ENCODE data around the gene AFAP1.

AFAP1 gene

GRCh38 chr4:7753931-7754465 lies 185.7 kb downstream of the AFAP1 start:
- DNase-seq (no peak), ATAC-seq (no peak)

DNA sequence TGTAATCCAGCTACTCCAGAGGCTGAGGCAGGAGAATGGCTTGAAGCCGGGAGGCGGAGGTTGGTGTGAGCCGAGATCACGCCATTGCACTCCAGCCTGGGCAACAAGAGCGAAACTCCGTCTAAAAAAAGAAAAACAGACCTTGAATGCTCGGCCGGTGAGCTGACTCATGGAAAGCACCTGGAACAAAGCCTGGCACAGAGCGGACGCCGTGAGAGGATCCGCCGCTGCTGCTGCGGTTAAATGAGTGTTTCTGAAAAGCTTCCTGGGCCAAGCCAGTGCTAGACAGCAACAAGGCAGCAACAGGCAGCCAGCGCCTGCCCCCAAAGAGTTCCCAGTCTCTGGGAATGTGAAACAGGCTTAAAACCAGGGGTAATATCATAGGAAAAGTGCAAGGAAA lies 186.4 kb downstream of the AFAP1 start:
- DNase-seq (no peak), ATAC-seq (no peak)

DNA sequence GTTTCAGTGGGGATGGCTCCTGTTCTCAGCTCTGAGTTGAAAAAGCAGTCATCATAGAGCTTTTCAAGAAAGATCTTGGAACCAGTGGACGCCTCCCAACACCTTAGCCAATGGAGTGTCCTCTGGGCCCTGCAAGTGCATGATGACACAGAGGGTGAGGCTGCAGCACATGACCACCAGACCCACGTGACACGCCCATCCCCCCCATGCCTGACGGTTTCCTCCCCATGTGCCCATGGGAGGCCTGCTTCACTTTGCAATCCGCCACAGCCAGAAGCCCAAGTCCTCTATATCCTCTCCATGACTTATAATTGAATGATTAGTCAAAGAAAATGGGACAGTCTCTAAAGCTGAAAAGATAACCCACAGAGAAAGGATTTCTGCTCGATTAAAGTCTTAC lies 187.0 kb downstream of the AFAP1 start:
- ATAC-seq (no peak), DNase-seq (no peak)

DNA sequence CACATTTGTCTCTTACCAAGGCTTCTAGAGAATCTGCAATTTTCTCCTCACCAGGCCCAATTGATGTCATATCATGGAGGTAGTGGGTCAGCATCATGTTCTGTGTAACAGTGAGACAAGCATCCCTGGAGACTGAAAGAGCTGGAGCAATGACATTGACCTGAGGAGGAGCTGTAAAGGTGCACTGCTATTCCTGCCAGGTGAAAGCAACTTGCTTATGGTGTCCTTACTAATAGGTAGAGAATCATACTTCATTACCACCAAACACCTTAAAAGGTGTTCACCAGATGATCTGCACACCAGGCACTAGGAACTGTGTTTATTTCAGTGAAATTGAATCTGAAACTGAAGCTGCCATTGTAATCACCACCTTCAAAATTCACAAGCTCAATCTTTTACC lies 188.7 kb downstream of the AFAP1 start:
- DNase-seq, result no peak
- no peak for ATAC-seq

DNA sequence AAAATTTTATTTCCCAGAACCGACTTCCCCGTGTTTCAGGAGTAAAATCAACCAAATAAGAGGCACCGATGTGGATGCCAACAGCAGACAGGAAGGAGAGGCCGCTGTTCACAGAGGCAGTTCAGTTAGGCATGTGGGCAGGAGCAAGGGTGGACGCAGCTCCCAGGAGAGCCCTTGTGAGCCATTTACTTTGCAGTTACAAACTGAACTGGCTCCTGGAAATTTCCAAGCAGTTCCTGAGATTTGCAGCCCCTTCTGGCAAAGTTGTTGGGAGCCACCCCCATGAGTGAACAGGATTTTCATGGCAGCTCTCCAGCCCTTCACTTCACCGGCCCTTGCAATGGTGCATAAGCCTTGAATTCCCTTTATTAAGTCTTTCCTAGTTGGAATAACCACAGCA lies 189.1 kb downstream of the AFAP1 start:
- no peak for DNase-seq
- no peak for ATAC-seq

- ATAC-seq, result no peak
These were observed 192.1 kb downstream of the AFAP1 start for GRCh38 chr4:7747566-7747965.

DNA sequence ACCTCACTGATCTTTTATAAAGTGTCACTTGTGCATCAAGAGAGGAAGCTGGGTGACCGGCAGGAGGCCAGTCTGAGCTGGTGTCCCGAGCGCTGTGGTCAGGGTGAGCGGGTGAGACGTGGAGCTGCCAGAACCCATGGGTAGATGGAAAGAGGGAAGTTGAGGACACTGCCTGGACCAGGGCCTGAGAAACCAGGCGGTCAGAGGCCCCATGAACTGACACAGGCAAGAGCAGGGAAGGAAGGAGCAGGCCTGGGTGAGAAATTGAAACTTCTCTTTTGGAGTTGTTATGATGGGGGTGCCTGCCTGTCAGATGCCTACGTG lies 192.6 kb downstream of the AFAP1 start:
- no peak for DNase-seq
- ATAC-seq, result no peak

More at GRCh38 chr4:7747566-7747965, 192.1 kb downstream of the AFAP1 start:
- no peak for DNase-seq

GRCh38 chr4:7746351-7747061 lies 193.2 kb downstream of the AFAP1 start:
- no peak for DNase-seq
- no peak for ATAC-seq

DNA sequence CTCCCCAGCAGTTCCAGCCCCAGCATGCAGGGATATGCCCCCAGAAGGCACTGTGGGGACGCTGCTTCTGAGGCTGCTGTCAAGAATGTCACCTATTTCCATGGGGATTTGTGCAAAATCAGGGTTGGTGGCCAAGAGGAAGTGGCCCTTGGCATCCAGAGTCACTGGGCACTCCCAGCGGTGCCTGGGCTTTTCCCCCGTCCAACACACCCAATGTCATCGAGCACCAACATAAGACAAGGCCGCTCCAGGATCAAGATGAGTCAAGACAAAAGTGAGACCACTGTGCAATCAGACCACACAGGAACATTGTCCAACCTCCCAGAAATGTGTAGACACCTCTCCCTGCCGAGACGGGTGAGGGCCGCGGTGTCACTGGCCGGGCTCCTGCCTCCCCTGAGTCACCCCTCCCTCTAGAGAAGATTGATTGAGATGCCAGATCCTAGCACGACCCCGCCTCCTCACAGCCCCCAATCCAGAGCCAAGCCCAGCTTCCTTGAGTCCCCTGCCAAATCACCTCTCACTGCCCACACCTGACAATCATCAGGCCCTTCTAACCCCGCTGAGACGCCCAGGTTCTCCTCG lies 194.3 kb downstream of the AFAP1 start:
- no peak for DNase-seq

GRCh38 chr4:7744142-7744804 lies 195.4 kb downstream of the AFAP1 start:
- ATAC-seq (no peak), DNase-seq (no peak)

More for the DNA sequence above, 194.3 kb downstream of the AFAP1 start:
- ATAC-seq, result no peak

GRCh38 chr4:7742807-7743280 lies 196.8 kb downstream of the AFAP1 start:
- ATAC-seq, result no peak
- no peak for DNase-seq

GRCh38 chr4:7741946-7742806 lies 197.5 kb downstream of the AFAP1 start:
- DNase-seq, result no peak
- ATAC-seq, result no peak

DNA sequence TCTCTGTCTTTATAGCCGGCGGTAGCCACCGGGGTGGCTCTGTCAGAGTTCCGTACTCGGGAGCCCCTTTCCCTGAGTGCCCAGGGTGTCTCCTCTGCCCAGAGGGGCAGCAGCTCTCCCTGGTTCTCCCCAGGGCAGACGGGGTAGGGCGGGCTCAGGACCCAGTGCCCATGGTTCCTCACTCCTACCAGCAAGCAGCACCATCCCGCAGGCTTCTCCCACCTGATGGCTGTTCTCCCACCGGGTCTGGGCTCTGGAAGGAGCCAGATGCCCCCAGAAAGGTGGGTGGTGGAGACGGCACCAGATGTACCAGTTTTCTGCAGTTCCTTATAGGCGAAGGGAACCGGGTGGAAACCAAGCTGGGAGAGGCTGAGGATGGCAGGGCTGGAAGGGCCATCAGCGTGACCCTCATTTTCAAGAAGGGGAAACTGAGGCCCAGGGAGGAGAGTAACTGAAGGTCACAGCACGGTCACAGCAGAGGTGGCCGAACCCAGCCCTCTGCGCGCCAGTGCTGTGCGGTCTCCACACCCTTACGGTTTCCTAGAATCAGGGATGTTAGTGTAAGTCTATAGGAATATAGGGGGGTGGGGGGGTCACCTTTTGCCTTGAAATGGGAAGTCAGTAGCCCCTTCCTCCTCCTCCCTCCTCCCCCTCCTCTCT lies 198.7 kb downstream of the AFAP1 start:
- no peak for ATAC-seq

DNA sequence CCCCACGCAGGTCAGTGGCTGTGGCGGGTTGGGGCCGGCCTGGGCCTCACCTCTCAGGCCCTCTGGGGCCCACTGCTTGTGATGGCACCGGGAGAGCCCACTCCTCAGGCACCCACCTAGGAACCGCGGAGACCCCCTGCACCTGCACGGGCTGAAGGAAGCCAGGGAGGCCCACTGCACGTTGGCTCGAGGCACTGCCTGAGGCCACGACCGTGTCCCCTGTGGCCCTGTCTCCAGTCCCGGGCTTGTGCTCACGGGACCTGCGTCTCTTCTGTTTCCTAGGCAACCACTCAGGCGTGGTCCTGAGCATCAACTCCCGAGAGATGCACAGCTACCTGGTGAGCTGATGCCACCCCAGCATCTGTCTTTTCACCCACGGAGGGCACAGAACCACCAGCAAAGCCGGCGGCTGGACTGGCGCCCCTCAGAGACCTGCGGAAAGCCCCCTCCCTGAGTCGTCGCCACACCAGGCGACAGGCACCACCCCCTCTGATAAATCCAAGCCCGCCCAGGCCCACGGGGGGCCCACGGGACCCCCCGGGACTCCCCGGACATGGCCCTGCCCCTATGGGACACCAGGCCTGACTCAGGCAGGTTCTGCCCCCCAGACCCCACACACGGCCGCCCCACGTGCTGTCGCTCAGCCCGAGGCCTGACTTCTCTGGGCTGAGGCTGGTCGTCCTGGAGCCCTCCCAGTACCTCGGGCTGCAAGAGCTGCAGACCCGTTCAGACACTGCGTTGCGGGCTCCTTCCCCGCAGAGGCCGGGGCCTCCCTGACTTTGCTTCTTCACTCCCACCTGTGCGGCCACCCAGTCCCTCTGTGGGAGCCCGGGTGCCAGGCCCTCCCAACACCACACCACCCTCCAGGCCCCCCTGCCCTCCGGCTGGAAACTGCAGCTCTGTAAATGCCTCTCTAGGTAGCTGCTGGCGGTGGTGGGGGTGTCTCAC lies 199.5 kb downstream of the AFAP1 start:
- no peak for DNase-seq
- no peak for ATAC-seq

More for the DNA sequence above, 198.7 kb downstream of the AFAP1 start:
- DNase-seq, result no peak

DNA sequence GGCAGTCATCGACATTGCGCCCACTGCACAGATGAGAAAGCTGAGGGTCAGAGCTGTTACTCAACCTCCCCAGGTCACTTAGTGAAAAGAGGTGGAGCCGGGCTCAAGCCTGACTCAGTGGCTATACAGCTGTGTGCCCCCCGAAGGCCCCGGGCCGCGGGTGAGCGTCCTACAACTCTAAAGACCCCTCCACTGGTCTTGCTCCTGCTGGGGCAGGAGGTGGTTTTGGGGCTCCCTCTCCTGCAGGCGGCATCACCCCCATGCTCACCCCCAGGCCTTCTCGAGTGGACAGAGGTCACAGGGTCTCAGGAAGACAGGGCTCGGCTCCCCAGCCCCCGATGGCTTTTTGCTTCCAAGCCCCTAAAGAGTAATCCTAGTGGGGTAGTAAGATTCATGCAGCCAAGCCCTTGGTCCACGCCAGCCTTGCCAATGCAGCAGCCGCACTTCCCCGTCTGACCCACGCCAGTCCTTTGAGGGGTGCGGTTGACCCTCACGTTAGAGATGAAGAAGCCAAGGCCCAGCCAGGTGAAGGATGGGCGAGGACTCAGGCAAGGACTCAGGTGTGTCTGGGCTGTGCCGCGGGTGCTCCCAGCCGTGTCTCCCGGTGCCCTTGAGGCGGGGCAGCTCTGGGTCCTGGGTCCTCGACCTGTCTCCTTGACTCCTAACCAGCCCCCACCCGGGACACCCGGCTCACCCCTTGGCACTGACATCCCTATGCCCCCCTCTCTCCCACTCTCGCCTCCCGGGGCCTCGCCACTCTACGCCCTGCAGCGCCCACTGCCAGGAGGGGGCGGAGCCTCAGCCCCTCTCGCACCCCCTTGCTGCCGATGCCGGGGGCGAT lies 200.4 kb downstream of the AFAP1 start:
- no peak for ATAC-seq
- no peak for DNase-seq

DNA sequence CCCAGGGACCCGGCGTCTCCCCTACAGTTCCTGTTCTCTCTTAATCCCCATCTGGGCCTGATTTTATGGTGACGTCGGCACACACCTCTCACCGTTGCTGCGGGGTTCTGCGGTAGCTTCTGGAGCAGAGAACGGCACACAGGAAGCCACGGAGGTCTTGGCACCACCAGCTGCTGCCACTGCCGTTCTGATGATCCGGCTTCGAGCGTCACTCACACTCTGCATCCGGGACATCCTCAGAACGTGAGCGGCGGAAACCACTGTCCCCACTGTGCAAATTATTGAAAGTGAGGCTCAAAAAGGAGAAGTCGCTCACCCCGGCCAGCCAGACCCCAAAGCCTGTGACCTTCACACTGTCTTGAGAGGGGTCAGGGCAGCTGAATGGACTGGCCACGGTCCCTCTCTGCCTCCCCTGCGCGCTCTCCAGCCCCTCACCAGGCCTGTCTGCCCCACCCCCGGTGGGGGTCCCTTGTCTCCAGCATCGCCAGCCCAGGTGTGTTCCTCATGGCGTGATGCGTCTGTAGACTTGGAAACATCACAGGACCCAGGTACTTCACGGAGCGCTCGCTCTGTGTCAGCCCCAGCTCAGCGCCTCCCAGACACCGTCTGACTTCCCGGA lies 201.1 kb downstream of the AFAP1 start:
- ATAC-seq, result no peak
- DNase-seq, result no peak

DNA sequence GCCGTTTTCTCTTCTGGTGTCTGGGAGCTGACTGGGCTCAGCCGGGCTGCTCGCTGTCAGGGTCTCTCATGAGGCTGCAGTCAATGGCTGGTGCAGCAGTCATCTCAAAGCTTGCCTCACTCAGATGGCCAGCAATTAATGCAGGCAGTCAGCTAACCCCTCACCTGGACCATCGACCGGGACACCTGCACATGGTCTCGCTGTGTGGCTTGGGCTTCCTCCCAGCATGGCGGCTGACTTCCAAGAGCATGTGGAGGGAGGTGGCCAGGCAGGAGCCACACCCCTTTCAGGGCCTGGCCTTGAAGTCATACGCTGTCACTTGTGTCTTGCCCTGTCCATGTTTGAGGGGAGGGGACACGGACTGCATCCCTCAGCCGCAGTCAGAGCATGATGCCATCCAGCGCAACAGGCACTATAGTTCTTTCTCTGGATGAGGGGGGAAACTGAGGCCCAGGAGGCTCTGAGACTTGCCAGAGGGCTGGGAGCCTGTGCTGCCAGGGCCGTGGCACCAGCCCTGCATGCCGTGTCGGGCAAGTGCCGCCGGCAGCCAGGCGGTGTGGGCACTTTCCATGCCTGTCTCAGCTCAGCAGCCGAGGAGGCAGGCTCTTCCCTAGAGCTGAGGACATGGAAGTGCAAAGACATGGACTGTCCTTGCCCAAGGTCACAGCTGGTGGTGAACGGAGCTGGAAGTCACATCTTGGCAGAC lies 201.8 kb downstream of the AFAP1 start:
- ATAC-seq (no peak), DNase-seq (no peak)

DNA sequence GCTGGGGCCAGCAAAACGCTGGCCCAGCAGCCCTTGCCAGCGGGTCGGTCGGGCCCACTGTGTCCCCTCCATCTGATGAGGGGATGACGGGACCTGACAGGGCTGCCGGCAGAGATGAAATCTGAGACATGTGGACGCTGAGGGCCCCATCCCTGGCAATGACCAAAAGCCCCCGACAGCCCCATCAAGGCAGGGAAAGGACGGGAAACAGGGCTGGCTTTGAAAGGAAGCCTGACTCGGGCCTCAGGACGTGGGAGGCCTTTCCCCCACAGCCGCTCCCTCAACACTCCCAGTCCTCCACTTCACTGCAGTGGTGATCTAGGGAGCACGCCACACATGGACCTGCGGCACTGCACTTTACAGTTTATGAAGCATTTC lies 202.4 kb downstream of the AFAP1 start:
- DNase-seq, result no peak
- no peak for ATAC-seq
